ENCODE measurements around the gene RCHY1.
"Not testable (repeated sequence)": the region's sequence is repeated elsewhere in the genome, so short reads cannot be mapped to it uniquely, and the experiment has no call there.

RCHY1 gene

DNA sequence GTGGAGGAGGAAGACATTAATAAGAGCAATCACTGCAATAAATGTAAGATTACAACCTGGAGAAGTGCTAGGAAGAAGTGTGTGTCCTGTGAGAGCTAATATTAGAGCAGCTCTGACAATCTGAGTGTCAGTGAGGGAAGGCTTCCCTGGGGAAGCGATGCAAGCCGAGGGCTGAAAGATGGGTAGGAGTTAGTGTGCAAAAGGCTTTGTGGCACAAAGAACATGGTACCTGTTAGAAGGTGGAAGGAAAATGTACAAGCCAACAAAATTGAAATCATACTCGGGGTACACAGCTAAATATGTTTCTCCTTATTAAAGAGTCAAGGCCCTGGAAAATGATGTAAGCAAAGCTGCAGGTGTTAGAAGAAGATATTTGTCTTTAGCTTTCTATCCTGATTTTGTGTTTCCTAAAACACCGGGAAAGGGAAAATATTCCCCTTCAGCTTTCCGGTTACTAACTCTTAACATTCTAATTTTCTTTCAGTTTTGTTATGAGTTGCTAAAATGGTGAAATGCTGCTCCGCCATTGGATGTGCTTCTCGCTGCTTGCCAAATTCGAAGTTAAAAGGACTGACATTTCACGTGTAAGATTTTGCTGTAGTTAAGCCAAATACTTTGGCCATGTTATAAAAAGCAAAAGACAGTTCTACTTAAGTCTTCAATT lies 878 bp upstream of the RCHY1 start:
- no peak for DNase-seq

DNA sequence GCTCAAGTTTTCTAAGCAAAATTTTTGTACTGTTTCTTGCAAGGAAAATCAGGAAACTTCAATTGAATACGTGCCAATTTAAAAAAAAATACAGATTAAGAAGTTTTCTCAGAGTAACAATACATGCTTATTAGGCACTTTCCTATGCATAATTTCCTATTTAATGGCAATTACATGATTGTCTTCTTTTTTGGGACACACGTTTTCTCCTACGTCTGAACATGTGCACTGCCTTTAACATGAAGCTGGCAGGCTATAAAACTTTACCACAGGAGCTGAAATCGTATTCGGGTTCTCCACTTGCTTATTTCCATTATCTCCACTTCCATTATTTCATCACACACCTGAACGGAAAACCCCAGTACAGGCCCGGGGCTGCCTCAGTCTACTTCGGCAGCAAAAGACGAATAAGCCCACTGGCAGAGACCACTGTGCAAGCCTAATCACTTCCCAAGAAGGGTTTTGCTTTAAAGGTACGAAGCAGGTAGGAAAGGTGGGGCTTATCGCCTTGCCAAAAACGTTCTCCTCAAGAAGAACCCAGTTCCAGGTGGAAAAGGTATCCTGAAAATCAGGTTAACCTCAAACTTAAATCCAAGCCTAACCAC lies 575 bp downstream of the RCHY1 start:
- DNase-seq: no peak

DNA sequence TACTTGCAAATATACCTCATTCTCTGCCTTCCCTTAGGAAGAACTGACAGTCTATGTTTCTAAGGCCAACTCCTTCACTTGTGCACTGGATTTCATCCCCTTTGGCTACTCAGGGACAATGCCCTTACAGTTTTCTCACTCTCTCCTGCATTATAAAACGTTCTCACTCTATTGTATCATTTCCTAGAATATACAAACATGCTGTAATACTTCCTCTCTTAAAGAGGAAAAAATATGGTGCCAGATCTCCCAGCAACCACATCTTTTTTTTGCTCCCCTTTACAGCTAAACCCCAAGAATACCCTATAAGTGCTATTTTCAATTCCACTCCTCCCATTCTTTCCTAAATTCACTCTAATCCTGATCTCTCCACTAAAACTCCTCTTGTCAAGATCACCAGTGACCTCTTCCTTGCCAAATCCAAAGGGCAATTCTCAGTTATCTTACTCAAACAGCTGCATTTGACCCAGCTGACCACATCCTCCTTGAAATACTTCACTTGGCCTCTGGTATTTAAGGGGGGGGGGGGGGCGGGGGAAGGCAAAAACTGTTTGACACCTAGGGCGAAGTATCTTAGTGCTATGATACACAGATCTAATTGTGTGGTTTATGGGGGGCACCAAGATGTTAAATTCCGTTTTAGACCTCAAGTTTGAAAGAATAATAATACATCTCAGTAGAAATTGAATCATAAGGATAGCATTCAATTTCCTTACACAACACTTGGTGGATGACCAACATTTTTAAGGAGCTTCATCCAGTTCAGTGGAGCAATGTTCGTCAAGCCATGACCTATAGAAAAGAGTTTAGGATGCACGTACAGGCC lies 1.6 kb downstream of the RCHY1 start:
- no peak for DNase-seq

DNA sequence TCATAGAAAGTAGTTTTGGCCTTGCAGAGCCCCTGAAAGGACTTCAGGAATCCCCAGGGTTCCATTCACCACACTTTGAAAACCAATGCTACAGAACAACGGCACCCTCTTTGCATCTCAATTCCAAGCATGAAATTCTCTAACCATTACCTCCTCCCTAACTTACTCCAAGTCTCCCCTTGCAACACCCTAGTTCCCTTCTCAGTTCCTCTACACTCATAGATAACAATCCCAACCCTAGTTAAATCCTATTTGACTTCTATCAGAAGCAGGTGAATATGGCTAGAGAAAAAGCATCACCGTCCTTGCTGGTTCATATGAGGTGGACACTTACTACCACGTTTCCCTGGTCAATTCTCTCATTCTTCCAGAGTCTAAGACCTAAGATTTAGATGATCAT lies 2.4 kb downstream of the RCHY1 start:
- no peak for DNase-seq

DNA sequence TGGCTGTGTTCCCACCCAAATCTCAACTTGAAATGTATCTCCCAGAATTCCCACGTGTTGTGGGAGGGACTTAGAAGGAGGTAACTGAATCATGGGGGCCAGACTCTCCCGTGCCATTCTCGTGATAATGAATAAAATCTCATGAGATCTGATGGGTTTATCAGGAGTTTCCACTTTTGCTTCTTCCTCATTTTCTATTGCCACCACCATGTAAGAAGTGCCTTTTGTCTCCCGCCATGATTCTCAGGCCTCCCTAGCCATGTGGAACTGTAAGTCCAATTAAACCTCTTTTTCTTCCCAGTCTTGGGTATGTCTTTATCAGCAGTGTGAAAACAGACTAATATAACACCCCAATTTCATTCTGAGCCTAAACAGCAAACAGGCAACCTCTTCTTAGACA lies 4.6 kb downstream of the RCHY1 start:
- DNase-seq: not testable (repeated sequence)

DNA sequence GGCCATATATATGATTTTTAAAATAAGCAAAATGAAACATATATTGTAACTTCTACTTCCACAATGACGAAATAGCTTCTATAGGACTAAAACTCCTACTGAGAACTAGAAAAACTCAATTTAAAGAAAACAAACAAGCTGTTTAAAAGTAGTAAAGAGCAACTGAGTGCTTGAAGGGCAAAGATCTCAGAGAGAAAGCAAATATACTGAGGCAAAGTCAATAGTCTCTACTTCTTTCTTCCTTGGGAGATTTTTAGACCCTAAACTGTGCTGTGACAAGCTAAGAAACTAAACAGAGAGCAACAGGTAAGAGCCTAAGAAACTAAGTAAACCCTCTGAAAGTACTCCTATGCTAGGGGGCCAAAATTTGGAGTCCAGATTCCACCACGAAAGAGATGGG lies 8.6 kb downstream of the RCHY1 start:
- no peak for DNase-seq

DNA sequence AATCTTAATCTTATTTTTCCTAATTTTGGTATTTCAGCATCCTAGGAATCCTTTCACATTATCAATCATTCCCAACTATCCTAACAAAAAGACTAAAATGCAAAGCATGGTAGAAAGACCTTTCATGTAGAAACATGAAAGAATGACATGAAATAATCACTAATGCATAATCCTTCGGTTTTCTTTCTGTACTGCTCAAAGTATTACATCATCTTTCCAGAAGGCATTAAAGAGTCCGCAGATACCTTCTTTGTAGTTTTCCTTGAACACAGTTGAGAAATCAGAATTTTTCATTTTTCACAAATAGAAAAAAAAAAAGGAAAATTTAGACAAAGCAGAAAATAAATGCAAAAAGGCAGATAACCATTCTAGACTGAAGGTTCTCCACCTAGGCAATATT lies 11.5 kb downstream of the RCHY1 start:
- DNase-seq: no peak

DNA sequence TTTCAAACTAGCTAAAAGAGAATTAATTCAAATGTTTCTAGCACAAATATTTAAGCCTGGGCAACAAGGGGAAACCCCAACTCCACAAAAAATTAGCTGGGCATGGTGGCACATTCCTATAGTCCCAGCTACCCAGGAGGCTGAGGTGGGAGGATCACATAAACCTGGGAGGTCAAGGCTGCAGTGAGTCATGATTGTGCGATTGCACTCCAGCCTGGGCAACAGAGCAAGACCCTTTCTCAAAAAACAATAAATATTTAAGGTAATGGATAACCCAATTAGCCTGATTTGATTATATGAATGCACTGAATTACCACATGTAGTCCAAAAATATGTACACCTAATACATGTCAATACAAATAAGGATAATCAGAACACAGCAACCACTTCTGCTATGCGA lies 14.3 kb downstream of the RCHY1 start:
- DNase-seq: no peak

DNA sequence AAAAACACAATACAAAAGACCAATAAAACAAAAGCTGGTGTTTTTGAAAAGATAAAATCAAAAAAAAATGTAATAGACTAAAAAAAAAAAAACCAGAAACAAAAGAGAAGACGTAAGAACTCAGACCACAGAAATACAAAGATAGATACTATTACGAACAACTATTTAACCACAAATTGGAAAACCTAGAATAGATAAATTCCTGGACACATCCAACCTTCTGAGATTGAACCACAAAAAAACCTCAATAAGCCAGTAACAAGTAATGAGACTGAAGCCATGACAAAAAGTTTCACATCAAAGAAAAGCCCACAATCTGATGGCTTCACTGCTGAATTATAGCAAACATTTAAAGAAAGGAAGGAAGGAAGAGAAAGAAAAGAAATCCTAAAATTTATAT lies 16.2 kb downstream of the RCHY1 start:
- DNase-seq: no peak

DNA sequence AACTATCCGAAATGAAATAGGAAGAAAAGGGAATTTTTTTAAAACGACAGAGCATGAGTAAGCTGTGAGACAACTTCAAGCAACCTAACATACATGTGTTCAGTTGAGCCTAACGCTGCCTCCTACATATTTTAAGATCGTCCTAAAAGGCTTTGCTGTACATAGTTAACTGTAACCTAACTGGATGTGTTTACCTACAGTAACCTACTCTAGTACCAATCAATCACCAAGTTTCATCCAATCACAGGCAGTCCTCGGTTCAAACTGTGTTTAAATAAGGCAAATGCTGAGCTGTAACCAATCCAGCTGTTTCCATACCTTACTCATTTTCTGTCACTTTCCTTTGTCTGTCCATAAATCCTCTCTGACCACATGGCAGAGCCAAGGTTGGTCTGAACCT lies 17.1 kb downstream of the RCHY1 start:
- no peak for DNase-seq

DNA sequence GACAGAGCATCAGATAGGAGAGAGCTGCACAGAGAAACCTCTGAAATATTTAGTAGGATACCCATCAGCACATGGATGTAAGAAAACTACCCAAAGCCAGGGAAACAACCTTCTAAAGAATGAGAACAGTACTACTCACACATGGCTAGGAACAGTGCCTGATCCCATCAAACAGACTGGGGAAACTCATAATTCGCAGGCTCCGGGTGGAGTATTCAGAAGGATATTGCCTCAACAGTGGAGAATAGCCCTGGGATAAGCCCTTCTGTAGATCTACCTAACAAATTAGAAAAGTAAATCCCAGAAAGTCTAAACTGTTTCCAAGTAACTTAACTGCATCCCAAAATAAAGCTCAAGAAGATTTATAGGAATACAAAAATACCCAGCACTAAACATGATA lies 17.8 kb downstream of the RCHY1 start:
- no peak for DNase-seq

DNA sequence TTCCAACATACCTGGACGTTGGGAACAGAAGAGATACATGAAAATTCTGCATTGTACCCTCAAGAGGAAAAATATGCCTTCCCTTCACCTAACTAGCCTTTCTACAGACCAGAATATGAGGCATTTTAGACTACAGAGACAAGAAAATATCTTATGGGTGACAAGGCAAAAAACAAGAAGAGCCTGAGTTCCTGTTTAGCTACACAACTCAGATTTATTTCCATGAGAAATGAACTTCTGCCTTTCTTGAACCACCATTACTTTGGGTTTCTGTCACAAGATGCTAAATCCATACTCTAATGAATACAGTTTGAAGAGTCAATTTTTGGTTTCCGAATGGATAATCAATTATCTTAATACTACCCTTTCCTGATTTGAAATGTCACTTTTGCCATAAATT lies 18.7 kb downstream of the RCHY1 start:
- no peak for DNase-seq

DNA sequence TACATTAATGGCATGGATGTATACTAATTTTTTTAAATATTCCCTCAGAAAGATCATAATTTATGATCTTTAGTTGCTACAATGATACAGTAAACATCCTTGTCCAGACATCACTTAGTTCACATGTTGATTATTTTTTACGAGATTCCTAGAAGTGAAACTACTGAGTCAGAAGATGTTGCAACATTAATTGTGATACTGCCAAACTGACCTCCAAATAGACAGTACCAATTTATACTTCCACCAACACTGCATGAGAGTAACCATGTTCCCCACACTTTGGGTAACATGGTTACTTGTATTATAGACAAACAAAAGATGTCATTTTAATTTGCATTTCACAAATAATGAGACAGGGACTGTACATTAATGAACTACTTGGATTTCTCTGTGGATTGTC lies 19.6 kb downstream of the RCHY1 start:
- DNase-seq: no peak

DNA sequence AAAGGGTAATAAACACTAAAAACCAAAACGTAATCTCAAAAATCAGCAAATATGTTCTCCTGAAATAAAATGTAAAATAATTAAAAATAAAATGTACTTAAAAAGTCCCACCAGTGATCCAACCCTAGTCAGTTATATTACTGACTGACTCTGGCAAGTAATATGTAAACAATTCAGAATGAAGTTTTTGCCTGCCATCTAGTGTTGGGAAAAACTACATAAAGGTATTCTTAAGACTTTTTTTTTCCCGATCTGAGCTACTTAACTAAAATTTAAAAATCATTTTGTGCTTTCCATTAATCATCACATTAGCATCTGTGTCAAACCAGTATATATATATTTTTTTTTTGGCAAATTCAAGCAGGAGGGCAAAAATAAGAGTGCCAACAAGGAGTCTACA lies 24.0 kb downstream of the RCHY1 start:
- no peak for DNase-seq

DNA sequence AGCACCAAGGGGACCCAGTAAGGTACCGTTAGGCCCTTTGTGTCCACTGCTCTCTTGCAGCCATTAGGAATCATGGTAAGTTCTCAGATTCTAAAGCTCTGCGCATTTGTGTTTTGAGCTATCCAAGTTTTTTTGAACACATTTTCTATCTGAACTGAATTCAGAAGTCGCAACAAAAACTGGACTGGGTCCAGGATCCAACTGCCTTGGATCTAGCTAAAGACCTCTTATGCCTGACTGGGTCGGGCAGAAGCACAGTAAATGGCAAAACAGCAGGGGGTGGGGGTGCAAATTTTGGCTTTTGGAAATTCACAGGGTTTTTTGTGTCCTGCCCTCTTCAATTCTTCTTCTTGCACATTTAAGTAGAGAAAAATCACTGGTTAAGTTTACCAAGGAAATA lies 30.0 kb downstream of the RCHY1 start:
- DNase-seq: no peak

DNA sequence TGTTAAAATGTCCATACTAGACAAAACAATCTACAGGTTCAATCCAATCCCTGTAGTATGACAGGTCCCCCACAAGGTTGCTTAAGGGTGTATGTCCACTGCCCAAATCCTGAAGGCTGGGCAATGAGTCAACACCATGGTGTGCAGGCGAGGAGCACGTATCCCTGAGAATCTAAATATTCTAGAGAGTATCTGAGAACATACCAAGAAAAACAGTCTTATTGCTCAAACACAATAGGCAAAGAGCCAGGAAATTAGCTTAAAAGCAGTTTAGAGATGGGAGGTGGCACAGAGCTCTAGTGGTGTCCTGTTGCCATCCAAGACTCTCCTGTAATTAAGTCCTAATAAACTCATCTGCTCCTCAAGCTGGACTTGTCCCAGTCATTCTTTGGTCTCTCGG lies 37.0 kb downstream of the RCHY1 start:
- no peak for DNase-seq

DNA sequence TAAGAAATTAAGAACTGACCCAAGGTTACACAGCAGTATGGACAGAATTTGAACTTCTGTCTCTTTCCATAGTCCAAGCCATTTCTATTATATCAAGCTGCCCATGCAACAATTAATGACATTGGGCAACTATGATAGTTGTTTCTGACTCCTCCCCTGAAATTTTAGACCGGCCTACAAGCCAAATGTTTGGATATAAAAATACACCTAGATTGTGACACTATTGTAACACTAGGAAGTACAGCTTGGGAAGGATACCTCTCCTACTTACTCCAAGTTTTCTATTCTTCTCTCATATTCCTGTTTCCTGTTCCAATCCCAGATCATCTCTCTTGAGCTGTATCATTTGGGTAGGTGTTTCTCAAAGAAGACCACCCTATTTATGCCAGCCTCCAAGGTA lies 43.5 kb downstream of the RCHY1 start:
- no peak for DNase-seq

DNA sequence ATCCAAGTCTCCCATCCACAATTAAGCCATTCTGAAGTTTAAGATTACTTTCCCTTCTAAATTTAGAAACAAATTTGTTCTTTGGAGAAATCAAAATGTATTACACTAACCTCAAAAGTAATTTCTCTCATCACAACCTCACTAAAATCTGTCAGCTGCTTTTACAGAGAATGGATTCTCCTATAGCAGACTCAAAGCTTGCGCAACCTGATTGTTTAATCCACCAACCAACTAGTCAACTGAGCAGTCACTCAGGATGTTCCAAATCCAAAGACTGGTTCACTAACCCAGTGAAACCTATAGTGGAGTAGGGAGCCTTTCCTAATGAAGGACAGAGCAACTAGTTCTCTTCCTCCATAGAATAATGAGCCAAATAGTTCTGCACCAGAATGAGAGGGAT lies 44.3 kb downstream of the RCHY1 start:
- DNase-seq: no peak

DNA sequence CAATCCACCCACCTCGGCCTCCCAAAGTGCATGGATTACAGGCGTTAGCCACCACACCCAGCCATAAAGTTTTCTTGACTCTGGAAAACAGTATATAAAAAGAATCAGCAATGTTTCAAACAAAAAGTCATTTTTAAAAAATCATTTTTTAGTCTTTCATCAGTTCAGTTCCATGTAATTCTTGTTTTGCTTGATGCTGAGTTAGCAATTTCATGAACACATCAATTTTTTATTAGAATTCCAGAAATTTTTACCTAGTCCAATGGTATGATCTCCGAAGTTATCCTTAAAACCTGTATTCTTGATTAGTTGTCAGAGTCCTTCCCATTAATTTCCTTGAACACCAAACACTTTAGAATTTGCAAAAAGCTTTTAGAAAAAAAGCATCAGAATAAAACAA lies 56.8 kb downstream of the RCHY1 start:
- no peak for DNase-seq

DNA sequence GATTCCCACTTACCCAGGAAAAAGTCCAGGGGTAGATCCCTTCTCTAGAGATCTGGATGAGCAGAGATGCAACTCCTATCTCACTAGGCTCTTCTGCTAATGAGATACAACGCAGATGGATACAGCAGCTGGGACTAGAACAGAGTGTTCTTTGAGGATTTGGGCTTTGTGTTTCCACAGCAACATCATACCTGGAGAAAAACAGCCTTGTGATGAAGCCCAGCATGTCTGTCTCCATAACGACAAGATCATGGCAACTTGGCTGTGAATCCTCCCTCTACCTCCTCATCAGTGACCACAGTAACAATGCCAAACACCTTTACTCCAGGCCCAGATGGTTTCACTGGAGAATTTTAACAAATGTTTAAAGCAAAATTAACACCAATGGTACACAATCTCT lies 80.1 kb downstream of the RCHY1 start:
- no peak for DNase-seq

DNA sequence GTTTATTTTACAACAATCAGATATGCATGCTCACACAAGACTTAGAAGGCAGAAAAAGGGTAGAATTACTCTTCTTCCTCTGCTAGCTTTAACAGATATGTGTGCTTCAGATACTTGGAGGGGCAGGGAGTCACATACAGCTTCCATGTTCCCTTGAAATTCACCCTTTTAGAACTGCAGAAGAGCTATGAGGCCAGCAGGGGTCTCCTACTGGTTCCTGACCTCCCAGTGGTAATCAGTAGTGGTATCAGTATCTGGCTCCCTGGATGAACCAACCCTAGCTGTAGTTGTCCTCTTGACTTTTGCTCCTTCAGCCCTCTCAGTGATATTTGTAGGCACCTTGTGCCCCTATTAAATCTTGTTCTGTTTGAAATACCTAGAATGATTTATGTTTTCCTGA lies 81.5 kb downstream of the RCHY1 start:
- no peak for DNase-seq

DNA sequence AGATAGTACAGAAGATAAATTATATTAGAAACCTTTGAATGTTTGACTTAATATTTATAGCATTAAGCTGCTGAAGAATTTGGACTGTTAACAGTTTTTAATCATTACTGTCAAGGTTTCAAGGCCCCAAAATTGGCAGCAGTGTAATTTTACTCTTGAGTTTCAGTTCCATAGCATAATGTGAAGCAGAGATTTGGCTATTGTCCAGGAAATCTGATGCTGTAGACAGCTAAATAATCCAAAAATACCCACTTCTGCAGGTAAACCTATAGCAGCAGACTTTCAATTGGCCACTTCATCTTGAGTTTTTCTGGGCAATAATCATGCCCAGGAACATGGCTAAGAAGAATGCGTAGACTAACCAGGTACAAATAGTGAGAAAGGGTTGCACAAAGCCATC lies 85.0 kb downstream of the RCHY1 start:
- no peak for DNase-seq

All from activated gamma-delta T cell (primary cell).